Endothelial cell of umbilical vein (primary cell): Measurements from ENCODE around the gene PGAM2. TPM values are rescaled to one million over a fixed set of nuclear protein-coding genes. Genes with fewer than 3 reads are reported as not detected.
A peak's percentile ranks its signal among the peaks of the same experiment; 100 is the strongest.
"Not testable (repeated sequence)": the region's sequence is repeated elsewhere in the genome, so short reads cannot be mapped to it uniquely, and the experiment has no call there.

ENCODE experiments used
- BruUV-seq: library from RNA; stranded (reverse); fragments of 400-500 nt; replicated peaks from 2 replicates; lab custom pipeline; 2021; lab: Mats Ljungman, UMichigan
- CTCF ChIA-PET: fragments of 300-600, 350-600 bp; sonication (Branson Sonifier 250); formaldehyde crosslinking; loops from one replicate; lab custom pipeline; 2021; ENCODE audit warnings: antibody characterized with exemption, inconsistent platforms; lab: Charles Lee
- POLR2A ChIA-PET: fragments of 300-600, 350-600 bp; sonication (Branson Sonifier 250); formaldehyde crosslinking; loops from one replicate; lab custom pipeline; 2021; ENCODE audit warnings: antibody characterized with exemption, inconsistent platforms; lab: Charles Lee
- DNase-seq: peaks from one replicate; pipeline ENCODE4 v3.0.0-alpha.2; 2011; ENCODE audit warnings: low read depth, low spot score
- FAIRE-seq: peaks from 2 replicates; lab custom pipeline; 2011; peaks lifted over from hg19 to GRCh38; lab: Jason Lieb, UNC
- H2AFZ ChIP-seq: 2 replicates; pipeline ENCODE4 v1.6.0; 2012; ENCODE audit warnings: low read depth, low read length, control low read depth, inconsistent platforms
- H3K27ac ChIP-seq: 2 replicates; pipeline ENCODE4 v1.5.1; 2011; ENCODE audit warnings: low read depth, mild to moderate bottlenecking, control low read depth, low read length, moderate library complexity; ENCODE audit not compliant: insufficient read depth
- H3K27me3 ChIP-seq, 2 experiments: 2 replicates each; pipeline versions ENCODE4 v1.6.0 to v1.6.1; 2011; ENCODE audit warnings: low read length in 2 of 2, mixed read lengths in 1 of 2; ENCODE audit not compliant: control insufficient read depth in 2 of 2, insufficient read depth in 2 of 2
- H3K36me3 ChIP-seq, 2 experiments: 2 replicates in 1 of 2; 3 replicates in 1 of 2; pipeline ENCODE4 v1.5.1; 2011; ENCODE audit warnings: low read length in 2 of 2, mild to moderate bottlenecking in 1 of 2, moderate library complexity in 1 of 2; ENCODE audit not compliant: control insufficient read depth in 2 of 2, insufficient read depth in 2 of 2; ENCODE audit errors: extremely low read depth in 1 of 2
- H3K4me1 ChIP-seq: 3 replicates; pipeline ENCODE4 v1.5.1; 2011; ENCODE audit warnings: mild to moderate bottlenecking, low read length; ENCODE audit not compliant: control insufficient read depth, insufficient read depth; ENCODE audit errors: extremely low read depth
- H3K4me2 ChIP-seq: 2 replicates; pipeline ENCODE4 v1.6.1; 2011; ENCODE audit warnings: low read length, control low read depth, mixed read lengths; ENCODE audit not compliant: insufficient read depth
- H3K4me3 ChIP-seq, 3 experiments: fragments of 200-600 bp in 1 of 3; sonication (generic), shearing (Covaris generic) in 1 of 3; replicated peaks in 1 of 3; 2 replicates each; pipeline ENCODE4 v1.5.1; 2011 to 2016; ENCODE audit warnings: control low read depth in 3 of 3, low read length in 3 of 3, mild to moderate bottlenecking in 2 of 3, inconsistent platforms in 1 of 3, low read depth in 1 of 3, moderate library complexity in 1 of 3; ENCODE audit not compliant: insufficient read depth in 1 of 3
- H3K79me2 ChIP-seq: 2 replicates; pipeline ENCODE4 v1.6.0; 2012; ENCODE audit warnings: low read length, inconsistent platforms; ENCODE audit not compliant: control insufficient read depth, insufficient read depth
- H3K9ac ChIP-seq: replicated peaks from 2 replicates; pipeline ENCODE3; 2011; ENCODE audit warnings: low read length, control low read depth; ENCODE audit not compliant: insufficient read depth; ENCODE audit errors: extremely low read depth
- H3K9me1 ChIP-seq: replicated peaks from 3 replicates; pipeline ENCODE4 v1.6.0; 2011; ENCODE audit warnings: mild to moderate bottlenecking, low read length; ENCODE audit not compliant: control insufficient read depth, insufficient read depth; ENCODE audit errors: extremely low read depth
- H3K9me3 ChIP-seq: replicated peaks from 2 replicates; pipeline ENCODE4 v1.5.1; 2012; ENCODE audit warnings: low read length, inconsistent platforms; ENCODE audit not compliant: control insufficient read depth, insufficient read depth
- H4K20me1 ChIP-seq: replicated peaks from 2 replicates; pipeline ENCODE3; 2011; ENCODE audit warnings: mild to moderate bottlenecking, low read length; ENCODE audit not compliant: control insufficient read depth, insufficient read depth; ENCODE audit errors: extremely low read depth
- POLR2A ChIP-seq: IDR thresholded peaks from 2 replicates; pipeline ENCODE4 v1.6.1; 2012; ENCODE audit warnings: low read depth, mild to moderate bottlenecking, control low read depth, low read length
- POLR2AphosphoS5 ChIP-seq: IDR thresholded peaks from 2 replicates; pipeline ENCODE4 v1.6.1; 2012; ENCODE audit warnings: low read depth, mild to moderate bottlenecking, control low read depth, low read length, moderate library complexity; ENCODE audit not compliant: insufficient read depth
- dilution Hi-C: fragments of 300-500 bp; cut with MboI; formaldehyde crosslinking; loops from one replicate; pipeline ENCODE4 v1.15.0; 2019; ENCODE audit warnings: low sequenced_read_pairs; ENCODE audit not compliant: extremely low pct_ligation_motif_present
- intact Hi-C: fragments of 100-400 bp; cut with micrococcal nuclease; formaldehyde crosslinking; loops from one replicate; pipeline ENCODE4 v1.10.0; 2022
- microRNA-seq: library from miRNA; unstranded; fragments of <30 nt; microRNA quantifications from one replicate; pipeline ENCODE4 v1.2.0, GENCODE V29; 2021; ENCODE audit warnings: borderline number of aligned reads, borderline replicate concordance
- polyA plus RNA-seq, 4 experiments: library from polyadenylated mRNA; depleted of rRNA in 3 of 4; stranded (reverse) in 3 of 4; unstranded in 1 of 4; fragments of >200 nt; gene quantifications; 2 replicates each; pipeline versions ENCODE4 v1.2.1 to v1.2.3, GENCODE V29; 2011 to 2012; ENCODE audit warnings: missing spikeins in 1 of 4
- total RNA-seq: library from RNA; stranded (reverse); gene quantifications from 2 replicates; pipeline ENCODE4 v1.2.3, GENCODE V29; 2021
- TF ChIP-seq, protein P1 (sequence below), 2 donors: IDR thresholded peaks; 1 replicate in 1 of 2; 2 replicates in 1 of 2; pipeline ENCODE4 v1.5.1; 2011; ENCODE audit warnings: low read length in 2 of 2, mild to moderate bottlenecking in 2 of 2, moderate library complexity in 2 of 2, control low read depth in 1 of 2, inconsistent platforms in 1 of 2, low read depth in 1 of 2; ENCODE audit not compliant: insufficient read depth in 1 of 2; ENCODE audit errors: extremely low read depth in 1 of 2

The PGAM2 gene
- total and polyA plus RNA-seq, 2 donors (not counting 3 experiments of a cell fraction or from before 2014, with no cell fraction given), result 0.19 TPM; not detected in 1

DNA sequence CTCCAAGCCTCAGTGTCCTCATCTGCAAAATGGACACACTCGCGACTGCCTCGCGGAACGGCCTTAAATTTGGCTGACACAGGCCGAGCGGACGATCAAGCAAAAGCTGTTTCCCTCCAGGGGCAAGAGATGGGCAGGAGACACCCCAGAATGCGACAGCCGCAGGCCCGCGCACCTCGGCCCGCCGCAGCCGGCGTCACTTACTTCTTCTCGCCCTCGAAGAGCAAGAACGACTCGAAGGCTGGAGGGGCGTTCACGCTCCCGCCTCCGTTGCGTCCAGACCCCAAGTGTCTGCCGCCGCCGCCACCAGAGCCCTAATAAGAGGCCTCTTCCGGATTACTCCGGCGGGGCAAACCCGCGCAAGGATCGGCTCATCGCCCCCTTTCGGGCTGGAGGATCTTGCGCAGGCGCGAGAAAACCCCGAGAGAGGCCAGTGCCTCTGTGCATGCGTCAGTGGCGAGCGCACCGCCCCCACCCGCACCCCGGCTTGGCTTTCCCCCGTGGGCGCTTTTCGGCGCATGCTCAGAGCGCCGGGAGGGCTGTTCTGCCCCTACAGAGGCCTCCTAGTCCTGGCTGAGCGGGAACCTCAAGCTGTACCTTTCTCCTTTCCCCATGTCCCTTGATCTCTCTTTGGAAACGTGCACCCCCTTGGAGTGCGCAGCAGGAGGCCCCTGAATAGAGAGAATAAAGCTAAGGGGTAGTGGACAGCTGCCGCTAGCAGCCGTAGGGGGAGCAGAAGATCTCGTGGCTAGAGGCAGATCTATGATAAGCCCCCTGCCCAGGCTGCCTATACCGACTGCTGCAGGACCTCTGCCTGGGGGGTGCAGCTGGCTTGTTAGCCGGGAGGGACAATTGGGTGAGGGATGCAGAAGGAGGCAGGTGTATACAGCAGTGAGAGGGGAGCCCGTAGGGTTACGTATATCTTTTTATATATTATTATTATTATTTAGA is 46.2 kb downstream of the PGAM2 start:
- H3K4me2 ChIP-seq, result peak overlapping the region; percentile 36
- ChIA-PET CTCF (interaction anchor here (1.0 to 2.4 kb wide), 13 partner anchors 25 to 547 kb away, joined by 3 to 34 read pairs (median 4); partner anchors contain the start of genes DBNL, POLD2 and YKT6), POLR2A (interaction anchor here (0.6 kb wide), 1 partner anchor 34 kb away, joined by 3 read pairs; no protein-coding TSS in a partner anchor)
- H3K9ac ChIP-seq, result peak overlapping the region; percentile 19
- H3K9me3 ChIP-seq, dilution Hi-C loops, H3K36me3 ChIP-seq, H3K27ac ChIP-seq, FAIRE-seq, H3K9me1 ChIP-seq, H3K4me1 ChIP-seq, H3K27me3 ChIP-seq, BruUV-seq, H3K79me2 ChIP-seq, H4K20me1 ChIP-seq: not testable (repeated sequence)
- peak overlapping the region; percentile 35 to 63 (median 61) for H3K4me3 ChIP-seq
- DNase-seq, result peak; percentile 95
- H2AFZ ChIP-seq, result peak overlapping the region; percentile 79
- TF ChIP-seq, protein P1, sequence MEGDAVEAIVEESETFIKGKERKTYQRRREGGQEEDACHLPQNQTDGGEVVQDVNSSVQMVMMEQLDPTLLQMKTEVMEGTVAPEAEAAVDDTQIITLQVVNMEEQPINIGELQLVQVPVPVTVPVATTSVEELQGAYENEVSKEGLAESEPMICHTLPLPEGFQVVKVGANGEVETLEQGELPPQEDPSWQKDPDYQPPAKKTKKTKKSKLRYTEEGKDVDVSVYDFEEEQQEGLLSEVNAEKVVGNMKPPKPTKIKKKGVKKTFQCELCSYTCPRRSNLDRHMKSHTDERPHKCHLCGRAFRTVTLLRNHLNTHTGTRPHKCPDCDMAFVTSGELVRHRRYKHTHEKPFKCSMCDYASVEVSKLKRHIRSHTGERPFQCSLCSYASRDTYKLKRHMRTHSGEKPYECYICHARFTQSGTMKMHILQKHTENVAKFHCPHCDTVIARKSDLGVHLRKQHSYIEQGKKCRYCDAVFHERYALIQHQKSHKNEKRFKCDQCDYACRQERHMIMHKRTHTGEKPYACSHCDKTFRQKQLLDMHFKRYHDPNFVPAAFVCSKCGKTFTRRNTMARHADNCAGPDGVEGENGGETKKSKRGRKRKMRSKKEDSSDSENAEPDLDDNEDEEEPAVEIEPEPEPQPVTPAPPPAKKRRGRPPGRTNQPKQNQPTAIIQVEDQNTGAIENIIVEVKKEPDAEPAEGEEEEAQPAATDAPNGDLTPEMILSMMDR (IDR thresholded peaks at IDR 0.05; ENCODE audit: extremely low read depth in 1 of 2, insufficient read depth in 1 of 2, low read depth in 1 of 2, low read length in 2 of 2), result peak; percentile 66 to 82
- TF ChIP-seq POLR2A (peak; percentile 66), POLR2AphosphoS5 (peak; percentile 85)
- intact Hi-C loops, result loop anchor here (1.0 kb wide), 1 partner anchor 25 kb away; the partner anchor contains the start of gene DBNL

DNA sequence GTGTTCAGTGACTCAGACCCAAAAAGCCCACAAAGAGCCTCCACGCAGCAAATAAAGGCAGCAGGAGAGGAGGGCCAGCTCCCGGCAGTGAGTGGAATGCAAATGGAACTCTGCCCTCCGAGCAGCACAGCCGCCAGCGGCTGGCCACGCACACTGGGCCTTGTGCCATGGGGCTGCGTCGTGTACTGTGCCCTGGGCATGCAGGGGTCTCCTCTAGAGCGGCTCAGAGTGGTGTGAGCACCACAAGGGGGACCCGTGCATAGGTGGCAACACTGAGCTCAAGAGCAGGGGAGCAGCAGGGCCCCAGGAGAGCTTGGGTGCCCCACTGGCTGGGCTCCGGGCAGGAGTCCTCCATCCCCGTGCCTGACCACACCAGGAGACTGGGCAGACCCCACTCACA is 50.3 kb downstream of the PGAM2 start:
- H3K36me3 ChIP-seq, intact Hi-C loops, H2AFZ ChIP-seq, H4K20me1 ChIP-seq, H3K9me3 ChIP-seq, BruUV-seq, H3K4me2 ChIP-seq, POLR2A ChIA-PET, dilution Hi-C loops, FAIRE-seq, H3K79me2 ChIP-seq, H3K27me3 ChIP-seq, H3K9ac ChIP-seq, CTCF ChIA-PET, DNase-seq, H3K4me3 ChIP-seq, H3K4me1 ChIP-seq, H3K9me1 ChIP-seq, H3K27ac ChIP-seq: not testable (repeated sequence)

Small RNA genes within 50 kb of the gene (microRNA-seq; reads per million reads assigned to microRNA genes)
- gene MIR6837 (not detected), gene MIR6838 (not detected)

Other genes starting within 250 kb of the PGAM2 start
- 105 and 110 TPM in 2 replicates for gene MRPS24, start 196.1 kb downstream of the PGAM2 start, total RNA-seq
- gene MRPS24, start 196.1 kb downstream of the PGAM2 start, polyA plus RNA-seq, result 279 and 293 TPM in 2 replicates
- 25.3 and 26.8 TPM in 2 replicates for gene URGCP, start 159.0 kb downstream of the PGAM2 start, total RNA-seq
- 13.1 and 14.9 TPM in 2 replicates for gene URGCP, start 159.0 kb downstream of the PGAM2 start, polyA plus RNA-seq
- gene UBE2D4, start 139.1 kb downstream of the PGAM2 start, total RNA-seq, result 11.3 and 11.7 TPM in 2 replicates
- 19.8 and 27.1 TPM in 2 replicates for gene UBE2D4, start 139.1 kb downstream of the PGAM2 start, polyA plus RNA-seq
- gene SPDYE1, start 67.7 kb downstream of the PGAM2 start, total RNA-seq, result 0.12 TPM in 1 of 2 replicates, not detected in the other
- gene SPDYE1, start 67.7 kb downstream of the PGAM2 start, polyA plus RNA-seq, result not detected in 2 replicates
- gene DBNL, start 20.9 kb downstream of the PGAM2 start, total RNA-seq, result 92.1 and 94.0 TPM in 2 replicates
- 123 and 127 TPM in 2 replicates for gene DBNL, start 20.9 kb downstream of the PGAM2 start, polyA plus RNA-seq
- gene POLM, start 17.0 kb upstream of the PGAM2 start, total RNA-seq, result 14.6 and 20.0 TPM in 2 replicates
- gene POLM, start 17.0 kb upstream of the PGAM2 start, polyA plus RNA-seq, result 10.5 and 12.4 TPM in 2 replicates
- 47.7 and 48.0 TPM in 2 replicates for gene AEBP1, start 38.8 kb upstream of the PGAM2 start, total RNA-seq
- 20.6 and 23.2 TPM in 2 replicates for gene AEBP1, start 38.8 kb upstream of the PGAM2 start, polyA plus RNA-seq
- gene POLD2, start 58.0 kb upstream of the PGAM2 start, total RNA-seq, result 96.5 and 106 TPM in 2 replicates
- 122 and 137 TPM in 2 replicates for gene POLD2, start 58.0 kb upstream of the PGAM2 start, polyA plus RNA-seq
- not detected in 2 replicates for gene MYL7, start 75.8 kb upstream of the PGAM2 start, total RNA-seq
- not detected in 2 replicates for gene MYL7, start 75.8 kb upstream of the PGAM2 start, polyA plus RNA-seq
- 0.32 and 0.51 TPM in 2 replicates for gene GCK, start 123.9 kb upstream of the PGAM2 start, total RNA-seq
- gene GCK, start 123.9 kb upstream of the PGAM2 start, polyA plus RNA-seq, result 0.13 and 0.17 TPM in 2 replicates
- 117 and 120 TPM in 2 replicates for gene YKT6, start 135.4 kb upstream of the PGAM2 start, total RNA-seq
- 110 and 117 TPM in 2 replicates for gene YKT6, start 135.4 kb upstream of the PGAM2 start, polyA plus RNA-seq